Activated CD4-positive, alpha-beta T cell treated with anti-CD3 and anti-CD28 coated beads for 4 hours (primary cell): ENCODE results near the gene WWTR1.

ENCODE experiments used
- DNase-seq, 2 donors: peaks; one replicate each; pipeline ENCODE4 v3.0.0-alpha.2; 2020

WWTR1 gene

DNA sequence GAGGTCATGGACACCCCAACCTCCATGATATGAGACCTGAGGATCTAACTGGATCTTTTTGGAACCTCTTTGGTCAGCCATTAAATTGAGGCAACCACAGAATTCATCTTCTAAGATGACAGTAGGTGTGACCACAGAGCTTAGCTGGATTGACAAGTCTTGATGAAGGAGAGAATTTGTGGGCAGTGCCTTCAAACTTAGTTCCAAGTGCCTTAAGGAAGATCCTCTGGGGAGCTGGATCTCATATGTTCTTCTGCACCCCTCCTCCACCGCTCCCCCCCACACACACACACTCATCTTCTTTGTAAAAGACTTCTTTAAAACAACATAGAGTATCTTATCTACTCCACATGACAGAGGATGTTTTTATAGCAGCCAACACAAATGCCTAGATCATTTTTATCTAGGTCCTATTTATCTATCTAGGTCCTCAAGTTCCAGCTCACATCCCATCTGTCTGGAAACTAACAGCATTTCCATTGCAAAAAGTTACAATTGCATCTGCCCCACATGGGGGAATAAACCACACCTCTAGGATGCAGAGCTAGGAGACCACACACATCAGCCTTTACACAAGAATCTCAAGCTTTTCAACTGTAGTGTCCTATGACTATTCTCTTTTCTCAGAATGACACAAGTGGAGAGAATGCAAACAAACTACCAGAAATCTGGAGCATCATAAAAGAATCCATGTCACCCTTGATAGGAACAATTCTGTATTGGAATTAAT is 37.4 kb downstream of the WWTR1 start:
- no peak for DNase-seq

DNA sequence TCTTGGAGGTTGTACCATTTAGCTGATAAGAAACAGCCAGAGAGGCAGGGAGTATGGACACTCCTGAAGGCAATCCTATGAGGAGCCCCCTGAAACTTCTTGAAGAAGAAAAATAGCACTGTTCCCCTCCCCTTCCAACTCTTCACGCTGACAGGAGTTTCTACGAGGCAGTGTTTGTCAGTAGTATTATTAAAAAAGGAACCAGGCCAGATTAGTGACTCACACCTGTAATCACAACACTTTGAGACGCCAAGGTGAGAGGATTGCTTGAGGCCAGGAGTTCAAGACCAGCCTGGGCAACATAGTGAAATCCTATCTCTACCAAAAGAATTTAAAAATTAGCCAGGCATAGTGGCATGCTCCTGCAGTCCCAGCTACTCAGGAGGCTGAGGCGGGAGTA is 38.7 kb downstream of the WWTR1 start:
- no peak for DNase-seq

DNA sequence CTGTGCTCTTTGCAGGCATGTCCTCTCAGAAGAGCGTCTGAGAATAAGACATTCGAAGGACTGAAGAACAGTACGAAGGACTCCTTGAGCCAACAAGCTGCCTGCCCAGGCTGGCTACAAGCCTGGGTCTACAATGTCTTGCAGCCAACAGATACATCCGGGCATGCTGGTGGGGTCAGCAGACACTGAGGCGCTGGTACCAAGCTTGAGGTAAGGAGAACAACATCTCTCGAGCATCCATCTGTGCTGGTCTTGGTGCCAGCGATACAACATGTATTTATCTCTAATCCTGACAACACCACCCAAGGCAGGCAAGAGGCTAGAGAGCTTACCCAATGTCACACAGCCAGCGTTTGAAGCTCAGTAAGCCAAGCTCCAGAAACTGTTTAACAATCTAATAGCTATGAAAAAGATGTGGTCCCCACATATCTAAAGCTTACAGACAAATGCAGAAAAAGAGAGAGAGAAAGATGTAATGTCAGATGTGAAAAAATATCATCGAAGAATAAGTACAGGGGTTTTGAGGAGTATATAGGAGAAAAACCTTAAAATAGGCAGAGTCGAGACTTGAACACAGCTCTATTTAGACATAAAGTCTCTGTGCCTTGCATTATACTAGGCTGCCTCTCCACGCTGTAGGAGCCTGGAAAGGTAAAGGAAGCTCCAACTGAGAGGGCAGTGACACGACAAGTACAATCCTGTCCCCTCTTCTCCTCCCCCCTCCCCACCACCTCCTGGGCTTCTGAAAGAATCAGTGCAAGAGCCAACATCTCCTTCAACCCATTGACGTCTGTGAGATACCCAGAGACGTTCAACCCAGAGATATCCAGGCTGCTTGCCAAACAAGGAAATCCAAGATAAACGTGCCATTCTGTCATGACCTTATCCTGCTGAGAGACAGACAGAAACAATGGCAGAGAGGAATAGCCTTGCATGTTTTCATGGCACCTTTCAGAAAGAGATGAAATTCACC is 39.4 kb downstream of the WWTR1 start:
- DNase-seq: no peak

DNA sequence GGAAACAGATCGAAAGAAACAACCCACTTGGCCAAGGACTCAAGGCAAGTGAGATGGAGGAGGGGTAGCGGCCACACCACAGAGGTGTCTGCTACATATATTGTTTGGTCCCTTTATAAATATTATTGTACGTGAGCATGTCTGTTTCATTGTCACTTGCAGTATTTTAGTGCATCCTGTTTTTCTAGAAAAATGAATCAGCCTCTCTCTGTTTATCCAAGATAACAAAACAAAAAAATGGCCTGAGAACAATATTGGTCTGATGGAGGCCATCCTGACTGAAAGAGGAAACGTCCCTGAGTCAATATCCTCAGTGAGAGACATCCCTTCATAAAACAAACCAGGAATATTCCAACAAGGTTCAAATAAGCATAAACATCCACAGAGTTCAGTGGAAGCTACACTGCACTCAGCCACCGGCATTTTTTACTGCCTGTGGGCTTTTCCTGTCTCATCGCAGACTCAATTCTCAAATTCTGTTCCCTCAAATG is 42.0 kb downstream of the WWTR1 start:
- no peak for DNase-seq

DNA sequence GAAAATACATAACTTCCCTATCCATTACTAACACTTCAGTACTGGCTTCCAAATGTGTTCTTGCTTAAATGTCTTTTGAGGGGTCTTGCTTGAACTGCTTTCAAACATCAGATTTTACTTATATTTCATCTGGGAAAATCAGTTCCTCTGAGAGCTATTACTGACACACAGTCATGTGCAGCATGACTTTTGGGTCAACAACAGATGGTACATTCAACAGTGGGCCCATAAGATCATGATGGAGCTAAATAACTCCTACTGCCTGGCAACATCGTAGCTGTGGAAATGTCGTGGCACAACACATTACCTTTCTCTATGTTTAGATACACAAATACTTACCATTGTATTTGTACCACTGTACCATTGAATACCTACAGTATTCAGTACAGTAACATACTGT is 43.8 kb downstream of the WWTR1 start:
- DNase-seq: no peak

DNA sequence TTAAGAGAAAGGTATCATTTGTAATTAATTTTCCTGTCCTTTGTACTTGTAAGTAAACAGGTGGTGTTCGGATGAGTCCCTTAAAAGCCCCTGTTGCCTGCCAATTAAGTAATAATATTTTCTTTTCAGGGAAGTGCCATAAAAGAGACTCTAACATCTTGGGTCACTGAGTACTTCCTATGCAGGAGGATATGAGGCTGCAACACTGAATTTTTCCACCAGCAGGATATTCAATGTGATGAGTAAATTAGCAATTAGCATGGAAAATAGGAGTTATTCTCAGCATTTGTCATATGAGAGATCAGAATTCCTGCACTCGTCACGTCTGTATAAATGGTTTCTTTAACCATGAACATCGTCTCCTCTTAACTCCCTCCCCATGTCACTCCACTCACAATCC is 45.4 kb downstream of the WWTR1 start:
- no peak for DNase-seq

DNA sequence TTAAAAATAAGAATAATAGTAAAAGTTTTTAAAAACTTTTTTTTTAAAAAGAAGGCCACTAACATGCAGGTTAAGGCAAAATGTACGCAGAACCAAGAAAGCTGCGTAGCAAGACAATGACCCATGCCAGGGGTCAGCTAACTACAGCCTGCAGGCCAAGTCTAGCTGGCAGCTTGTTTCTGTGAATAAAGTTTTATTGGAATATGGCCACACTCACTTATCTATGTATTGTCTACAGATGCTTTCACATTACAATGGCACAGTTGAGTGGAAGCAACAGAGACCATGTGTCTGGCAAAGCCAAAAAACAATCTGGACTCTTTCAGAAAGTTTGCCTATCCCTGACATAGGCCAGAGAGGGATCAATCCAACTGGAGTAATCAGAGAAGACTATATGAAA is 46.7 kb downstream of the WWTR1 start:
- DNase-seq: no peak

DNA sequence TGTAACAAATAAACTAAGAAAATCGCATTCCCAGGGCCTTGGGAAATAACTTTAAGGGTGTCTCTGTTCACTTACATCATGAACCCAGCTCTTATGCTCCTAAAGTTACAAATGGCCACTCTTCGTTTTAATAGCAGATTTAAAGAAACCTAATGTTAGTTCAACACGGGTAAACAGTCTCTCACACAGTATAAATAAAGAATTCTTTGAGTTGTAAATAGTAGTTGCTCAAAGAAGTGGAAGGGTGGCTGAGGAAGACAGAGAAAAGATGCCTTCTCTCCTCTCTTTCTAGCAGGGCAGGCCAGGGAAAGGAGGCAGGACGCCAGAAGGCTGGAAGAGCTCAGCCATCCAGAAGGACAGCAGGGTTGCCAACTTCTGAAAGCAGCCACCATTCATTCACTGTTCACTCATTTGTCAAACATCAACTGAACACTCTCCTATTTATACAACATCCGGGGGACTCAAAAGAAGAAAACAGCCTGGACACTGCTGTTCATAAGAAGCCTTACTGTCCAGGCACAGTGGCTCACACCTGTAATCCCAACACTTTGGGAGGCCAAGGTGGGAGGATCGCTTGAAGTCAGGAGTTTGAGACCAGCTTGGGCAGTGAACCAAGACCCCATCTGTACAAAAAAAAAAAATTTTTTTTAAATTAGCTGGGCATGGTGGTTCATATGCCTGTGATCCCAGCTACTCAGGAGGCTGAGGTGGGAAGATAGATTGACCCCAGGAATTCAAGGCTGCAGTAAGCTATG is 47.3 kb downstream of the WWTR1 start:
- no peak for DNase-seq

DNA sequence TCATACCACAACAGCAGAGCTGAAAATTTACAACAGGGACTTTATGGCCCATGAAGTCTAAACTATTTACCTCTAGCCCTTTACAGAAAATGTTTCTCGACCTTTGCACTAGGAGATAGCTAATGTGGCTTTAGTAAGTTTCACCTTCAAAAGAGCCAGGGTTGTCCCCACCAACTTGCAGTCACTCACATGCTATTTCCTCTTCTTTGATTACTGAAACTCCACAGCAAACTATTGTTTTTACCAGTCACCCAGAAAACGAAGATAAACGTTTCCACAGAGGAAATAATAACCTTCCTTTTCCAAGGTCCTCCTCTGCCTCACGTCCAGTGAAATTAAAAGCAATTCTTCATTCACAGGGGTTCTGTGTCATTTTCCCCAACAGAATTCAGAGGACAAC is 48.2 kb downstream of the WWTR1 start:
- DNase-seq: no peak

DNA sequence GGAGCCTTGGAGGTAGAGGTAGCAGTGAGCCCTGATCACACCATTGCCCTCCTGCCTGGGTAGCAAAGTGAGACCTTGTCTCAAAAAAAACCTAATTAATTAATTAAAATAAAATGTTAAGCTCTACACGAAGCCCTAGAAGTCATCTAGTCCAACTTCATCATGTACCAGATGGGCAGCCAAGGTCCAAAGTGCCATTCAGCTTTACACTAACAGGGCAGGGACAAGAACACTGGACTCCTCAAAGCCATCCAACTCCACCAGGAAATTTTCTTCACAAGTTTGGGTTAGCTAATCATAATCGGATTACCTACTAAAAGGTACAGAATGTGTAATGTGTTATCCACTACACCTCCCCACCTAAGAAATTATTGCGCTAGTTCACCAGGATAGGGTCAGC is 48.8 kb downstream of the WWTR1 start:
- no peak for DNase-seq

DNA sequence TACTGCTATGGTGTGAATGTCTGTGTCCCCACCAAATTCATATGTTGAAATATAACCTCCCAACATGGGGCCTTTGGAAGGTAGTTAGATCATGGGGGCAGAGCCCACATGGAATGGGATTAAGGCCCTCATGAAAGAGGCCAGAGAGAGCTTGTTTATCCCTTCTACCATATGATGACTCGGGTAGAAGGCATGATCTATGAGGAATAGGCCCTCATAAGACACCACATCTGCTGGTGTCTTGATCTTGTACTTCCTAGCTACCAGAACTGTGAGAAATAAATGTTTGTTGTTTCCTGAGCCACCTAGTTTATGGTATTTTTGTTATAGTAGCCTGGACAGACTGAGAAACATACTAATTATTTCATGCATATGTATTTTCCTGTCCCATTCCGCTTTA is 51.9 kb downstream of the WWTR1 start:
- no peak for DNase-seq

DNA sequence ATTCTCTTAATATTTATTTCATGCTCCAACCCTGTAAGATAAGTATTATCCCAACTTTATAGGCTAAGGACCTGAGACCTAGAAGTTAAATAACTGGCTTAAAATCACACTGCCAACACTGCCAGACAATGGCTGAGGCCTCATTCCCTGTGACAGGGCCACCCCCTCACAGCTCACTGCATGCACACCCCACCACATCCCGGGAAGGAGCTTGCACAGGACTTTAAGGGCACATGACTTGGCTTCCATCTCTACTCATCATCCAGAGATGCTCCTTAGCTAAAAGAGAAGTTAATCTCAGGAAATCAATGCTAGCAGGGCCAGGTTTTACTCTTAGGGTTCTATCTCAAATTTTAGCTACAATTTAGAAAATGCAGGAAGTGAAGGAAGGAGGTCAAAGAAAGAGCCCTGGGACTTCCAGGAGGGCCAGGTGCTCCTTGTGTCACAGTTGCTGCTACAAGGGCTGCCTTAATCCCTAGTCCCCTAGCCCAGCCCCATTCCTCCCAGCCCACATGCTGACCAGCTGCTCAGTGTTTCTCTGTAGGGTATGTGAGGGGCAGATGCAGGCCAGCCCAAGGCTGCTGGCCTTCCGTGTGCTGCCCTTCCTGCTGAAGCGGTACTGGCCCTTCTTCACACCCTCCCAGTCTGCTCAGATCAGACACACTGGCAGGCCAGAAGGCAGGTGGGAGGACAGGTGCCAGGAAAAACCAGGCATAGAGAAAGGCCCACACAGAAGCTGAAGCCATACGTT is 53.5 kb downstream of the WWTR1 start:
- no peak for DNase-seq

DNA sequence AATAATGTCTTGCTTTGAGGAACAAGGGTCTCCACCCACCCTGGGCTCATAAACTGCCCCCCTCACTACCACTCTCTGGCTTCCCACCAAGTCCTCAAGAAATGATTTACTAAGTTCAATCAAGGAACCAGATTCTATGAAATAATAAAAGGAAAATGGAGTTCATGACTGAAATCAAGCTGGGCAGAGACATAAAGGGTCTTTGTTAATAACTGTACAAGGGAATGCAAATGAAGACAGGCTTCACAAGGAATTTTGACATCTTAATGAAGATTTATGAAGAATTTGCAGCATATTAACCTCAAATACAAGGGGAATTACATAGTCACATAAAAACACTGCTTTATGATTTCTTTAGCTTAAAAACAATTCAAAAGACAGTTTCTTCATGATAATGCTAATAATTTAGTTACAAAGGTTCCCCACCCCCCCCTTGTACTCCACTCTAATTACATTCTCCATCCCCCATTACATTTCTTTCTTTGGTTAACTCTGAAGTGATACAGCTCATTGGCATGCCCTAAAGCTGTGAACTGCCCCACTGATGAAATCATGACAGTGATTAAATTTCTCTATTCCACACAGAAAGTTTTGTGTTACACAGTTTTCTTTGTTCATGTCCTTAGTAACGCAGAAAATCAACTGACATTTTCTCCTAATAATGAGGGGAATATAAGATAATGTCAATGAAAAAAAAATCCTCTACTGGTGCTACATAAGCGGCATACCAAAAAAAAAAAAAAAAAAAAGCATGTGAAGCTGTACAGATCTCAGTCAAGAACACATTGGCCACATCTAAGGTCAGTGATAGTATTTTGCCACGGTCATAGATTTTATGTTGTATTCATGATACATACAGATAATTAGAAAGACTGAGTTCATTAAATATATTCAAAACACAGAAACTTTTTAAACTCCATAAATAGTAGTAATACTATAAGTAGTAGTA is 54.4 kb downstream of the WWTR1 start:
- no peak for DNase-seq

DNA sequence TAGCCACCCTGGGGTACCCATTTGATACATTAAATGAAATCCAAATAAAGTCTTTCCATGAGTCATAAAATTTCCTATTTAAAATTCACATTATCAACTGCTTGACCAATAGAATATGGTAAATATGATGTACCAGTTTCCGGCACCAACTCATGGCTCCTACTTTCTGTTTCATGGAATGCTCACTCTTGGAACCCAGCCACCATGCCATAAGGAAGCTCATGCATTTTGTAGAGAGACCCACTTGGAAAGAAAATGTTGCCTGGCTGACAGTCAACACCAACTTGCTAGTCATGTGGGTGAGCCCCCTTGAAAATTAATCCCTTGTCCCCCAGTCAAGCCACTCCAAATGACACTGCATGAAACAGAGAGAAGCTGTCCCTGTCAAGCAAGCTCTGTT is 57.2 kb downstream of the WWTR1 start:
- no peak for DNase-seq

DNA sequence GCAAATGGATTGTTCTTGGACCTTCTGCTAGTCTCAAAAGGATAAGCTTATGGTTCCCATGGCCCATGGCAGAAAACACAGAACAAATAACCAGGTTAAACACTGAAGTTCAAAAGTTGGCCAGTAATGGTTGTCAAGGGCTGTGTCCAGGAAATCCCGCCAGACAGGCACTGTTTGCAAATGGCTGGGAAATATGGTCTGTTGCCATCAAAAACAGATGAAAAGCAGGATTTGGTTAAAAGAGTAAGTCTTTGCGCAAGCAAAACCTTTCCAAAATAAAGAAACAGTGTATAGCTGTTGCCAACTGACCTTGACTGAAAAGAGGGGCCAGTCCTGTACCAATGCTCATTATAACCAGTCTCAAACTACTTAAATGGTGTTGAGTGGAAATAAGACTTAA is 58.6 kb downstream of the WWTR1 start:
- no peak for DNase-seq

DNA sequence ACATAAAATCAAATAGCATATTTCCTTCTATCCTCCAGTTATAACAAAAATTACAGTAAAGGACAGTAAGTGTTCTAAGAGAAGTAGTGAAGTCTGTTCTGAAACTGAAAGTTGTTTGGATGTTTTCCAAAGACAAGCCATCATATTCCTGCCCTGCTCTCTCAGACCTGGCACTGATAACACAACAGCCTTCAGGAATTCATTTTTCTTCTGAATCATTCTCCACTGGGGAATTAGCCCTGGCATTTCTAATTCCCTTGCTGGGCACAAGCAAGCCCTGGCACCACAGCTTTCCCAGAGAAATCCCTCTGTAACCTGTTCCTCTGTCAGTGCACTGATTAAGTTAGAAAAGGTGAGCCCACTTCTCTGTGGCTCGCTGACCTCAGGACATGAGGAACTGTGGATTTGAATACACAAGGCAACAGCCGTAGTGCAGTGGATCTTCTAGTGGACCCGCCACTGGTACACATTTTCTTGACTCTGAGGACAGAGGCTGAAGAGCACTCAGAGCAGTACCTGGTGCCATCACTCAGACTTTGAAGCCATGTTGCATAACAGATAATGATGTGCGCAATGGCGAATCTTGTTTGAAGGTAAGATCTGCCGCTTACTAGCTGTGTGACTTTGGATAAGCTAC is 61.6 kb downstream of the WWTR1 start:
- no peak for DNase-seq

DNA sequence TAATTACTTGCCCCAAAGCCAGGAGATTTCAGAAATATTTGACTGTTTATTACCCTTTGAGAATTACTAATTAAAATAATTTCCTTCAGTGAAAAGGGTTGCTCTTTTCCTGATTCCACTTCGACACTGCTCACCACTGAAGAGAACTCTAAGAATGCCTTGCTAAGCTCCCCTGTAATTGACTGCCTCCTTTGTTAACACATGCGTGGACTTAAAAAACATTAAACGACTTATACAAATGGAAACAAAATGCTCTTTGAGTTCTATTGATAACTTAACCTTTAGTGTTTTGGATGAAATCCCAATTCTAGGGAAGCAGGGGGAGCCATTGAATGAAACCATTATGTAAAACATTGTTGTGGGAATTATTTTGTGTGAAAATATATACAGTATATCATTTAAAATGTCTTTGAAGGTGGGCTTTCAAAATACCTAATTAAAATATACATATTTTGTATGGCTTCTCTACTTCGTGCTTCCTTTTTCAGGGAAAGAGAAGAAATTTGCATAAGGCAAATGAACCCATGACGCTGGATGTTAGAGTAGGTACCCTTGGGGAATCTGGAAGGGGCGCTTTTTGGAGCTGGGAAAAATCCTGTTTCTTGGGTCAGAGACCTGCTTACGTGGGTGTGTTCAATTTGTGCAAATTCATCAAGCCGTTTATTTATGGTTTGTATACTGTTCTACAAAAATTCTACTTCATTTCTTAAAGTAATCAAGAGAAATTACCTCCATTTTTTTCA is 64.2 kb downstream of the WWTR1 start:
- no peak for DNase-seq

DNA sequence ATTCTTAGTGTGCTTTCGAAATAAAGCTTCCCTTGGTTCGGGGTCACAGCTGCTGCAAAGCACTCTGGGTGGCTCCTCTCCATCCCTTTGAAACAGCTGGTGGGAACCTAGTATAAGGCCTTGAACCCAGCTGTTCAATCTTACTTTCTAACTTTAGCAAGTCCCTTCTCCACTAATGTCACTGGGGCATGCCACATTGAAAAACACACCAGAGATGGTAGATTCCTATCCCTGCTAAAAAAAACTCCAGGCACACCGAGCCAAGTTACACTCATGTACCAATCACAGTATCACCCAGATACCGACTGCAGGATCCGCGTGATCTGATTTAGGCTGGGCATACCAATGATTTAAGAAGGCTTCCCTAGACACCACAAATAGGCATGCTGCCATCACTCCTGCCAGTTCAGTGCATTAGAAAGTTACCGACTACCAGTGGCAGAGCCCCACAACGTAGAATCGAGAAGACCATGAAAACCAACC is 65.0 kb downstream of the WWTR1 start:
- DNase-seq: no peak

DNA sequence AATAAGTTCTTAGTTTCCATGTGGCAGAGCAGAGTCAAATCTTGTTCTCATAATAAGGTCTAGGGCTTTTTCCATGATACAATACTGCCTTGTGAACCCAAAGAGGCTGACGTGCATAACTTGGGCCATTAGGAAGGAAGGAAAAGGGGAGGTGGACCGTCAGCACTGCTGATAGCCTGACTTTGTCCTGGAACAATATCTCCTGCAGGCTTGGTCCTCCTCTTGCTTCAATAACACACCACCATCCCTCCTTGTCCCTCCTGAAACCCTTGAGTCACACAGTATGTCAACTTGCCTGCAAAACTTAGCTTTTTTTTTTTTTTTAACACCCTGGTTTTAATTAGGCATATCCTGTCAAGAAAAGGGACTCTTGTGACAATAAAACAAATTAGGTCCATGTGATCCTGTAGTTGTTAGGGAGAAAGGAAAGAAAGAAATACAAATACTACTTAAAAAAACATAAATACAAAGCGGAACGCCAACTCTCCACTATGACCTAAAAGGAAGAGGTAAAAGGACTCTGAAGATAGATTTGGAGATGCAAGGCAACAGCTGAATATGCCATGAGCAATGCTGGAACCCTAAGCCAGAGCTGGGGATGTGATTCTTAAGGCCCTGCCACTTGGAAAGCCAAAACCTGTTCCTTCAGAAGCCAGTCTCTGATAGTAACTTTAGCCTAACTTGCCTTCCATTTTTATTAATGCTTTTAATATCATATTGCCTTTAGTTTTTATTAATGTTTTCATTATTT is 67.0 kb downstream of the WWTR1 start:
- no peak for DNase-seq
